MM.1S (cell line): ENCODE measurements around the gene TSPYL4.

Experiments
- DNase-seq: peaks from one replicate; pipeline ENCODE4 v3.0.0-alpha.2; 2015
- H2AFZ ChIP-seq: fragments of 300-600 bp; sonication (generic); 2 replicates; pipeline ENCODE4 v1.6.0; 2016; ENCODE audit warnings: antibody characterized with exemption, low read length
- H3F3A ChIP-seq: fragments of 300-600 bp; sonication (generic); 2 replicates; pipeline ENCODE4 v1.6.1; 2016; ENCODE audit warnings: mild to moderate bottlenecking, antibody characterized with exemption, low read length, moderate library complexity, mixed read lengths; ENCODE audit not compliant: insufficient read depth
- H3K27ac ChIP-seq: fragments of 300-600 bp; sonication (generic); 2 replicates; pipeline ENCODE4 v1.5.1; 2016; ENCODE audit warnings: mild to moderate bottlenecking, low read length
- H3K27me3 ChIP-seq: fragments of 300-600 bp; sonication (generic); replicated peaks from 2 replicates; pipeline ENCODE4 v1.6.0; 2016; ENCODE audit warnings: low read length; ENCODE audit not compliant: insufficient read depth
- H3K36me3 ChIP-seq: fragments of 300-600 bp; sonication (generic); replicated peaks from 2 replicates; pipeline ENCODE4 v1.6.1; 2016; ENCODE audit warnings: mild to moderate bottlenecking, low read length, mixed read lengths; ENCODE audit not compliant: insufficient read depth
- H3K4me1 ChIP-seq: fragments of 300-600 bp; sonication (generic); 2 replicates; pipeline ENCODE4 v1.6.1; 2016; ENCODE audit warnings: low read length, mixed read lengths
- H3K4me2 ChIP-seq: fragments of 300-600 bp; sonication (generic); 2 replicates; pipeline ENCODE4 v1.6.0; 2016; ENCODE audit warnings: low read depth, low read length
- H3K4me3 ChIP-seq: fragments of 300-600 bp; sonication (generic); 2 replicates; pipeline ENCODE4 v1.5.1; 2016; ENCODE audit warnings: low read length, mixed read lengths
- H3K79me2 ChIP-seq: fragments of 300-600 bp; sonication (generic); 2 replicates; pipeline ENCODE4 v1.6.1; 2016; ENCODE audit warnings: mixed run types, low read length, mixed read lengths
- H3K9ac ChIP-seq: fragments of 300-600 bp; sonication (generic); 2 replicates; pipeline ENCODE4 v1.6.1; 2016; ENCODE audit warnings: low read length, mixed read lengths
- H3K9me2 ChIP-seq: fragments of 300-600 bp; sonication (generic); replicated peaks from 2 replicates; pipeline ENCODE4 v1.6.1; 2016; ENCODE audit warnings: mild to moderate bottlenecking, low read length, mixed read lengths; ENCODE audit not compliant: insufficient read depth
- H3K9me3 ChIP-seq: fragments of 300-600 bp; sonication (generic); replicated peaks from 2 replicates; pipeline ENCODE4 v1.6.1; 2016; ENCODE audit warnings: mild to moderate bottlenecking, low read length, mixed read lengths; ENCODE audit not compliant: insufficient read depth
- H4K20me1 ChIP-seq: fragments of 300-600 bp; sonication (generic); 2 replicates; pipeline ENCODE4 v1.6.1; 2016; ENCODE audit warnings: mild to moderate bottlenecking, low read length, moderate library complexity, mixed read lengths; ENCODE audit not compliant: insufficient read depth
- CTCF ChIP-seq: fragments of 300-600 bp; sonication (generic); IDR thresholded peaks from 2 replicates; pipeline ENCODE4 v1.5.1; 2016; ENCODE audit warnings: antibody characterized with exemption, low read length, mixed read lengths
- EZH2 ChIP-seq: fragments of 300-600 bp; sonication (generic); optimal IDR thresholded peaks from 2 replicates; pipeline ENCODE3; 2017; ENCODE audit warnings: low read depth, mild to moderate bottlenecking, antibody characterized with exemption, low read length, mixed read lengths
- EZH2phosphoT487 ChIP-seq: fragments of 300-600 bp; sonication (generic); IDR thresholded peaks from 2 replicates; pipeline ENCODE4 v1.6.1; 2018; ENCODE audit warnings: antibody characterized with exemption, low read length

Gene TSPYL4

DNA sequence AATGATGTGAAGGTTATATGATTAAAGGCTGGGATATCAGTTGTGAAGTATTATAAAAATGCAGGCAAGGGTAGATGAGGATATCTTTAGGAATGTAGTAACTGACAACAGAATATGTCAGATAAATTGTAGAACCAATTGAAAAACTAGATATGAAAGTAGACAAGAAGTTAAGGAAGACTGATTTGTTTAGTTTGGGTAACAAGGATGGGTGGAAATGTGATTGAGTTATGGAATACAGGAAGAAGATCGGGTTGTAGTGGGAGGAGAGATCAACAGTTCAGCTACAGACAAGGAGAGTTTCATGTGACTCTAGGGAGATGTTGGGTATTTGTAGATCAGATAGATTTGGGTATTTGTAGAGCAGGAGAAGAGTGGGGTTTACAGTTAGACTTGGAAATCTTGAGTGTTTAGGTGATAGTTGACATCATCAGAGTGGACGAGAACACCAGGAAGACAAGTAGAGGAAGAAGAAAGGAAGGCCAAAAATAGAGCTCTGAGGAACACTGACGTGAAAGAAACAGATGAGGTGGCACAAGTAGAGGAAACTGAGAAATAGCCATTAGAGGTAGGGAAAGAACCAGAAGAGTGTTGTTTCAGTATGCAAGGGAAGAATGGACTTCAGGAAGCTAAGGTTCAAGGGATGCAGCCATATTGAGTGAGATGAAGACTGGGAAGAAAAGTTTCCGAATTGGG is 38.0 kb upstream of the TSPYL4 start:
- no peaks in the 10 kb centered on the region for H3K27me3 ChIP-seq
- TF ChIP-seq EZH2phosphoT487 (no peak), EZH2 (no peak), CTCF (no peak)
- no peaks in the 10 kb centered on the region for H3K36me3 ChIP-seq
- H3K4me1 ChIP-seq = peaks cover 10% of the 10 kb centered on the region
- H3K27ac ChIP-seq = no peak overlapping the region
- no peaks in the 10 kb centered on the region for H3K9me3 ChIP-seq
- no peaks in the 10 kb centered on the region for H3K9me2 ChIP-seq
- H2AFZ ChIP-seq = peak overlapping the region; percentile 33; the same call in 1 of the 2 replicates
- H3F3A ChIP-seq = no peaks in the 10 kb centered on the region
- no peak for DNase-seq
- no peaks in the 10 kb centered on the region for H3K79me2 ChIP-seq
- no peaks in the 10 kb centered on the region for H4K20me1 ChIP-seq
- no peak overlapping the region for H3K9ac ChIP-seq
- peak overlapping the region; percentile 22; the same call in 1 of the 2 replicates for H3K4me2 ChIP-seq
- no peak overlapping the region for H3K4me3 ChIP-seq

- H4K20me1 ChIP-seq = no peaks in the 10 kb centered on the region
- TF ChIP-seq EZH2phosphoT487 = no peak
These were observed 36.9 kb upstream of the TSPYL4 start for GRCh38 chr6:116290799-116291198.

DNA sequence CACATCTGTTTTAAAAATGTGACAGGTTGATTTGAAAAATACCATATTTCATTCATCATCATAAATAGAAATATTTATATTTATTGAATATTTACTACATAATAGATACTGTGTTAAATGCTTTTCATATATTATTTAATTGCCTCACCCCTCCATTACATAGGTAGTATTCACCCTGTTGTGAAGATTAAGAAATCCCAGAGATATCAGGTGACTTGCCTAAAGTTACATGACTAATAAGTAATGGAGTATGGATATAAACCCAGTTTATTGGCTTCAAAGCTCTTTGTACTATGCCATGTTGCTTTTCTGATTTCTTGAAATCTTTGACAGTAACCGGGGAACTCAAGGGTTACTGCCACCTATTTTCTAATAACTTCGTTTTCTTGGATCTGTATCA is 36.0 kb upstream of the TSPYL4 start:
- peaks cover 10% of the 10 kb centered on the region for H3K4me1 ChIP-seq
- DNase-seq = no peak
- H3F3A ChIP-seq = no peaks in the 10 kb centered on the region
- H3K4me3 ChIP-seq = no peak overlapping the region
- H3K27ac ChIP-seq = no peak overlapping the region
- no peak overlapping the region for H3K9ac ChIP-seq
- H3K27me3 ChIP-seq = no peaks in the 10 kb centered on the region
- H3K79me2 ChIP-seq = no peaks in the 10 kb centered on the region
- no peaks in the 10 kb centered on the region for H3K9me3 ChIP-seq
- H3K9me2 ChIP-seq = no peaks in the 10 kb centered on the region
- no peaks in the 10 kb centered on the region for H3K36me3 ChIP-seq
- H4K20me1 ChIP-seq = no peaks in the 10 kb centered on the region
- no peak overlapping the region for H2AFZ ChIP-seq
- no peak for TF ChIP-seq EZH2phosphoT487
- no peak for TF ChIP-seq EZH2
- no peak for TF ChIP-seq CTCF
- H3K4me2 ChIP-seq = no peak overlapping the region

More at GRCh38 chr6:116290799-116291198, 36.9 kb upstream of the TSPYL4 start:
- Histone ChIP-seq H3K9me3 (no peaks in the 10 kb centered on the region), H3K4me1 (peaks cover 10% of the 10 kb centered on the region), H3K9ac (no peak overlapping the region), H2AFZ (no peak overlapping the region), H3K36me3 (no peaks in the 10 kb centered on the region), H3F3A (no peaks in the 10 kb centered on the region), H3K79me2 (no peaks in the 10 kb centered on the region), H3K4me3 (no peak overlapping the region), H3K27me3 (no peaks in the 10 kb centered on the region), H3K27ac (no peak overlapping the region), H3K9me2 (no peaks in the 10 kb centered on the region), H3K4me2 (no peak overlapping the region)
- DNase-seq = no peak

GRCh38 chr6:116287689-116288282 is 33.9 kb upstream of the TSPYL4 start:
- Histone ChIP-seq H4K20me1 (no peaks in the 10 kb centered on the region), H3K9ac (no peak overlapping the region), H3K36me3 (no peaks in the 10 kb centered on the region), H3K27ac (no peak overlapping the region), H3K4me2 (no peak overlapping the region), H2AFZ (no peak overlapping the region), H3K4me1 (peaks cover 10% of the 10 kb centered on the region), H3K4me3 (no peak overlapping the region), H3K9me2 (no peaks in the 10 kb centered on the region), H3K79me2 (no peaks in the 10 kb centered on the region), H3F3A (no peaks in the 10 kb centered on the region), H3K27me3 (no peaks in the 10 kb centered on the region), H3K9me3 (no peaks in the 10 kb centered on the region)
- TF ChIP-seq CTCF (peak; percentile 74), EZH2phosphoT487 (no peak)
- DNase-seq = peak; percentile 43
